HEK293T (cell line): ENCODE measurements around the gene SUMO2.

ENCODE experiments used
- ELF4 ChIP-seq: fragments of 450-650 bp; IDR thresholded peaks from 2 replicates; pipeline ENCODE4 v1.6.1; 2017; ENCODE audit warnings: antibody characterized with exemption
- FOXK2 ChIP-seq: fragments of 450-650 bp; IDR thresholded peaks from 2 replicates; pipeline ENCODE4 v1.6.1; 2016; ENCODE audit warnings: mild to moderate bottlenecking
- FOXM1 ChIP-seq: fragments of 450-650 bp; IDR thresholded peaks from 2 replicates; pipeline ENCODE4 v1.6.1; 2017; ENCODE audit warnings: mild to moderate bottlenecking, borderline replicate concordance
- HDGF ChIP-seq: fragments of 450-650 bp; IDR thresholded peaks from 2 replicates; pipeline ENCODE4 v1.6.1; 2017; ENCODE audit warnings: antibody characterized with exemption, borderline replicate concordance
- LEF1 ChIP-seq: fragments of 450-650 bp; IDR thresholded peaks from 2 replicates; pipeline ENCODE4 v1.6.1; 2017; ENCODE audit warnings: mild to moderate bottlenecking, borderline replicate concordance
- SP1 ChIP-seq: fragments of 450-650 bp; IDR thresholded peaks from 2 replicates; pipeline ENCODE4 v1.6.1; 2017
- ZNF384 ChIP-seq: fragments of 450-650 bp; IDR thresholded peaks from 2 replicates; pipeline ENCODE4 v1.6.1; 2016

GRCh38 chr17:75146592-75146991, 36.2 kb downstream of the SUMO2 start:
- TF ChIP-seq ELF4 (no peak), HDGF (no peak), ZNF384 (no peak), FOXK2 (no peak), LEF1 (no peak), FOXM1 (no peak), SP1 (no peak)
